Daoy (cell line): Measurements from ENCODE around the gene RFX1. TPM values are rescaled to one million over a fixed set of nuclear protein-coding genes. Genes with fewer than 3 reads are reported as not detected.

Source experiments
- total RNA-seq: library from RNA; depleted of rRNA; stranded (reverse); fragments of >200 nt; shearing (Covaris generic); gene quantifications from 2 replicates; pipeline ENCODE4 v1.2.3, GENCODE V29; 2014; rRNA removed

RFX1 gene
- total RNA-seq, 1 experiment from 2014 or later = 1.3 TPM

Other genes with a start within 250 kb of the RFX1 start
- gene MRI1, start 241.8 kb downstream of the RFX1 start, total RNA-seq = 58.6 and 65.2 TPM in 2 replicates
- gene C19orf53, start 231.9 kb downstream of the RFX1 start, total RNA-seq = 214 and 231 TPM in 2 replicates
- 4.6 and 5.4 TPM in 2 replicates for gene ZSWIM4, start 210.9 kb downstream of the RFX1 start, total RNA-seq
- gene NANOS3, start 129.2 kb downstream of the RFX1 start, total RNA-seq = 1.6 TPM in 1 of 2 replicates, not detected in the other
- 2.1 and 7.9 TPM in 2 replicates for gene BRME1, start 100.2 kb downstream of the RFX1 start, total RNA-seq
- 17.8 and 22.7 TPM in 2 replicates for gene CC2D1A, start 100.1 kb downstream of the RFX1 start, total RNA-seq
- not detected in 2 replicates for gene PODNL1, start 67.9 kb downstream of the RFX1 start, total RNA-seq
- 29.4 and 40.5 TPM in 2 replicates for gene DCAF15, start 53.8 kb downstream of the RFX1 start, total RNA-seq
- gene RLN3, start 21.8 kb upstream of the RFX1 start, total RNA-seq = not detected in 2 replicates
- gene IL27RA, start 25.4 kb upstream of the RFX1 start, total RNA-seq = 10.7 and 11.1 TPM in 2 replicates
- 0.46 TPM in 1 of 2 replicates, not detected in the other for gene PALM3, start 55.8 kb upstream of the RFX1 start, total RNA-seq
- 0.29 and 1.3 TPM in 2 replicates for gene MISP3, start 66.5 kb upstream of the RFX1 start, total RNA-seq
- gene C19orf67, start 79.5 kb upstream of the RFX1 start, total RNA-seq = not detected in 2 replicates
- 95.5 and 121 TPM in 2 replicates for gene SAMD1, start 84.4 kb upstream of the RFX1 start, total RNA-seq
- gene PRKACA, start 111.4 kb upstream of the RFX1 start, total RNA-seq = 29.8 and 36.0 TPM in 2 replicates
- 78.5 and 110 TPM in 2 replicates for gene ASF1B, start 130.3 kb upstream of the RFX1 start, total RNA-seq
- gene ADGRL1, start 199.8 kb upstream of the RFX1 start, total RNA-seq = 2.3 and 5.8 TPM in 2 replicates